Measurements from ENCODE around the gene ASAP3. TPM values are rescaled to one million over a fixed set of nuclear protein-coding genes. Genes with fewer than 3 reads are reported as not detected.

Gene ASAP3
- total and polyA plus RNA-seq, 2 donors (not counting 3 experiments of a cell fraction or from before 2014, with no cell fraction given), result 12.5 to 14.2 TPM

GRCh38 chr1:23527900-23528249 lies 43.9 kb upstream of the ASAP3 start:
- H3K4me2 ChIP-seq (ENCODE audit: insufficient read depth, low read length), result peak overlapping the region; percentile 53
- H3K9me3 ChIP-seq (replicated peaks; ENCODE audit: control insufficient read depth, insufficient read depth, low read length), result no peaks in the 10 kb centered on the region
- FAIRE-seq, result no peak
- peaks cover 12% of the 10 kb centered on the region for H3K79me2 ChIP-seq (ENCODE audit: control insufficient read depth, insufficient read depth, low read length)
- no peak overlapping the region for H3K9ac ChIP-seq (replicated peaks; ENCODE audit: extremely low read depth, insufficient read depth, low read length)
- BruUV-seq (replicated peaks), result no TSS peak
- POLR2A ChIA-PET, result interaction anchor here (0.6 kb wide), 1 partner anchor 549 kb away, joined by 3 read pairs; no protein-coding TSS in a partner anchor
- no peak overlapping the region for H3K27ac ChIP-seq (ENCODE audit: insufficient read depth, low read depth, low read length)
- no peaks in the 10 kb centered on the region for H3K27me3 ChIP-seq (ENCODE audit: control insufficient read depth in 2 of 2, insufficient read depth in 2 of 2, low read length in 2 of 2)
- peak overlapping the region; percentile 71 for H2AFZ ChIP-seq (ENCODE audit: low read depth, low read length)
- intact Hi-C loops (cut with micrococcal nuclease) (loop anchor here (1.0 kb wide), 1 partner anchor 9 kb away; no protein-coding TSS in a partner anchor), dilution Hi-C loops (cut with MboI; ENCODE audit: extremely low pct_ligation_motif_present, low sequenced_read_pairs) (no loop called here)
- peaks cover 35% of the 10 kb centered on the region for H3K4me1 ChIP-seq (ENCODE audit: control insufficient read depth, extremely low read depth, insufficient read depth, low read length)
- TF ChIP-seq POLR2AphosphoS5 (IDR thresholded peaks at IDR 0.05; ENCODE audit: insufficient read depth, low read depth, low read length), result no peak
- TF ChIP-seq POLR2A (IDR thresholded peaks at IDR 0.05; ENCODE audit: low read depth, low read length), result no peak
- no peak for TF ChIP-seq FOS (IDR thresholded peaks at IDR 0.05; ENCODE audit: borderline replicate concordance, insufficient read depth, low read length)
- no peak for TF ChIP-seq MYC (IDR thresholded peaks at IDR 0.05; ENCODE audit: low read depth, low read length)
- TF ChIP-seq, protein P1, sequence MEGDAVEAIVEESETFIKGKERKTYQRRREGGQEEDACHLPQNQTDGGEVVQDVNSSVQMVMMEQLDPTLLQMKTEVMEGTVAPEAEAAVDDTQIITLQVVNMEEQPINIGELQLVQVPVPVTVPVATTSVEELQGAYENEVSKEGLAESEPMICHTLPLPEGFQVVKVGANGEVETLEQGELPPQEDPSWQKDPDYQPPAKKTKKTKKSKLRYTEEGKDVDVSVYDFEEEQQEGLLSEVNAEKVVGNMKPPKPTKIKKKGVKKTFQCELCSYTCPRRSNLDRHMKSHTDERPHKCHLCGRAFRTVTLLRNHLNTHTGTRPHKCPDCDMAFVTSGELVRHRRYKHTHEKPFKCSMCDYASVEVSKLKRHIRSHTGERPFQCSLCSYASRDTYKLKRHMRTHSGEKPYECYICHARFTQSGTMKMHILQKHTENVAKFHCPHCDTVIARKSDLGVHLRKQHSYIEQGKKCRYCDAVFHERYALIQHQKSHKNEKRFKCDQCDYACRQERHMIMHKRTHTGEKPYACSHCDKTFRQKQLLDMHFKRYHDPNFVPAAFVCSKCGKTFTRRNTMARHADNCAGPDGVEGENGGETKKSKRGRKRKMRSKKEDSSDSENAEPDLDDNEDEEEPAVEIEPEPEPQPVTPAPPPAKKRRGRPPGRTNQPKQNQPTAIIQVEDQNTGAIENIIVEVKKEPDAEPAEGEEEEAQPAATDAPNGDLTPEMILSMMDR (IDR thresholded peaks at IDR 0.05; ENCODE audit: extremely low read depth in 1 of 2, insufficient read depth in 1 of 2, low read depth in 1 of 2, low read length in 2 of 2), result peak in 1 of 2 donors; percentile 5
- TF ChIP-seq MAX (IDR thresholded peaks at IDR 0.05; ENCODE audit: insufficient read depth, insufficient read length), result no peak
- no peaks in the 10 kb centered on the region for H4K20me1 ChIP-seq (replicated peaks; ENCODE audit: control insufficient read depth, extremely low read depth, insufficient read depth, low read length)
- H3K4me3 ChIP-seq (replicated peaks in 1 of 3; ENCODE audit: insufficient read depth in 1 of 3, low read depth in 1 of 3, low read length in 3 of 3), result no peak overlapping the region
- H3K36me3 ChIP-seq (ENCODE audit: control insufficient read depth in 2 of 2, extremely low read depth in 1 of 2, insufficient read depth in 2 of 2, low read length in 2 of 2), result no peaks in the 10 kb centered on the region
- CTCF ChIA-PET, result interaction anchor here (0.8 to 16.6 kb wide), 7 partner anchors 12 to 110 kb away, joined by 3 to 192 read pairs (median 6); no protein-coding TSS in a partner anchor
- DNase-seq (ENCODE audit: low read depth, low spot score), result no peak
- H3K9me1 ChIP-seq (replicated peaks; ENCODE audit: control insufficient read depth, extremely low read depth, insufficient read depth, low read length), result no peaks in the 10 kb centered on the region

All from endothelial cell of umbilical vein (primary cell).